PC-3 (cell line): ENCODE results near the gene NXPE2. TPM values are rescaled to one million over a fixed set of nuclear protein-coding genes. Genes with fewer than 3 reads are reported as not detected.

Source experiments
- ATAC-seq: fragments of 200-7000 bp; cut with Tn5 transposase; 2 replicates; pipeline ENCODE4 v1.9.1; 2020; ENCODE audit warnings: mild to moderate bottlenecking, moderate library complexity
- BruUV-seq: library from RNA; stranded (reverse); fragments of 400-500 nt; replicated peaks from 2 replicates; lab custom pipeline; 2021; lab: Mats Ljungman, UMichigan
- CTCF ChIA-PET: fragments of 300-600 bp; sonication (Branson Sonifier 250); formaldehyde crosslinking; loops from one replicate; lab custom pipeline; 2022; ENCODE audit warnings: antibody characterized with exemption; lab: Charles Lee
- POLR2A ChIA-PET: fragments of 300-600 bp; sonication (Branson Sonifier 250); formaldehyde crosslinking; loops from one replicate; lab custom pipeline; 2022; ENCODE audit warnings: antibody characterized with exemption; ENCODE audit not compliant: unreplicated experiment; lab: Charles Lee
- DNase-seq: peaks from one replicate; pipeline ENCODE4 v3.0.0-alpha.2; 2015
- H2AFZ ChIP-seq: fragments of 300-600 bp; sonication (generic); 2 replicates; pipeline ENCODE4 v1.6.0; 2016; ENCODE audit warnings: antibody characterized with exemption, low read length
- H3F3A ChIP-seq: fragments of 300-600 bp; sonication (generic); one replicate; pipeline ENCODE4 v1.6.0; 2017; ENCODE audit warnings: antibody characterized with exemption, low read length, control low read depth, mild to moderate bottlenecking; ENCODE audit not compliant: unreplicated experiment
- H3K27ac ChIP-seq: fragments of 300-600 bp; sonication (generic); 2 replicates; pipeline ENCODE4 v1.5.1; 2016; ENCODE audit warnings: mild to moderate bottlenecking, low read length
- H3K27me3 ChIP-seq: fragments of 300-600 bp; sonication (generic); 2 replicates; pipeline ENCODE4 v1.6.1; 2016; ENCODE audit warnings: low read length, mixed read lengths
- H3K36me3 ChIP-seq: fragments of 300-600 bp; sonication (generic); 2 replicates; pipeline ENCODE4 v1.6.1; 2016; ENCODE audit warnings: low read depth, mixed run types, low read length, mixed read lengths
- H3K4me1 ChIP-seq: fragments of 300-600 bp; sonication (generic); 2 replicates; pipeline ENCODE4 v1.5.1; 2016; ENCODE audit warnings: low read length; ENCODE audit not compliant: insufficient read depth
- H3K4me2 ChIP-seq: fragments of 300-600 bp; sonication (generic); 2 replicates; pipeline ENCODE4 v1.6.0; 2016; ENCODE audit warnings: low read length
- H3K4me3 ChIP-seq: fragments of 300-600 bp; sonication (generic); 2 replicates; pipeline ENCODE4 v1.5.1; 2016; ENCODE audit warnings: mild to moderate bottlenecking, low read length, mixed read lengths
- H3K79me2 ChIP-seq: fragments of 300-600 bp; sonication (generic); 2 replicates; pipeline ENCODE4 v1.6.1; 2017; ENCODE audit warnings: low read length, mixed read lengths
- H3K9ac ChIP-seq: fragments of 300-600 bp; sonication (generic); 2 replicates; pipeline ENCODE4 v1.6.0; 2016; ENCODE audit warnings: mild to moderate bottlenecking, low read length
- H3K9me2 ChIP-seq: fragments of 300-600 bp; sonication (generic); replicated peaks from 2 replicates; pipeline ENCODE4 v1.6.1; 2016; ENCODE audit warnings: mixed run types, low read length, mixed read lengths
- H3K9me3 ChIP-seq: fragments of 300-600 bp; sonication (generic); 2 replicates; pipeline ENCODE4 v1.6.1; 2016; ENCODE audit warnings: low read length, mixed read lengths
- H4K20me1 ChIP-seq: fragments of 300-600 bp; sonication (generic); 2 replicates; pipeline ENCODE4 v1.6.1; 2016; ENCODE audit warnings: low read length, mixed read lengths
- EZH2 ChIP-seq: fragments of 300-600 bp; sonication (generic); IDR thresholded peaks from one replicate; pipeline ENCODE4 v1.6.1; 2017; ENCODE audit warnings: antibody characterized with exemption, mild to moderate bottlenecking, low read length; ENCODE audit not compliant: unreplicated experiment
- EZH2phosphoT487 ChIP-seq: fragments of 300-600 bp; sonication (generic); IDR thresholded peaks from 2 replicates; pipeline ENCODE4 v1.6.1; 2018; ENCODE audit warnings: mild to moderate bottlenecking, antibody characterized with exemption, low read length, borderline replicate concordance
- intact Hi-C: fragments of 100-400 bp; cut with micrococcal nuclease; formaldehyde crosslinking; loops from 2 replicates; pipeline ENCODE4 v1.9.0; 2023
- total RNA-seq: library from RNA; depleted of rRNA; stranded (reverse); fragments of >200 nt; gene quantifications from 2 replicates; pipeline ENCODE4 v1.2.3, GENCODE V29; 2014; rRNA removed
- TF ChIP-seq, protein P1 (sequence below): fragments of 300-600 bp; sonication (generic); conservative IDR thresholded peaks from 2 replicates; pipeline ENCODE4 v1.5.1; 2017; ENCODE audit warnings: antibody characterized with exemption, low read depth, mild to moderate bottlenecking, low read length

NXPE2 gene
- total RNA-seq, 1 experiment from 2014 or later: not detected

DNA sequence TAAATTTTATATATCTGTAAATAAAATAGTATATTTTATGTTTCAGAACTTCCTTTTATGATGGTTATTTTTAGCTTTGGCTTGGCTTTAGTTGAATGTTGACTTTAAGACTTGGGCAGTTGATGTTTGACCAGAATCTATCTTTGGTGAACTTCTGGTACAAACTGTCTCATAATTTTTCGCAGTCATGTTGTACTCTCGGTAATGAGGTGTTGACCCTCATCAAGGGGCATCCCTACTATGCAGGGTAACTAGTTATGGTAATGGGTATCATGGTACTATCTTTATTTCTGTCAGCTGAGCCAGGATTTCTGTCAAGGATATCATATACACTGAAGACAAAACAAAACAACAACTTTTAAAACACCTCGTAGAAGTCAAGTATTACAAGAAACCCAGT is 67.7 kb downstream of the NXPE2 start:
- BruUV-seq: no TSS peak

More for the DNA sequence above, 67.7 kb downstream of the NXPE2 start:
- H3K9ac ChIP-seq: no peak overlapping the region
- H3K9me3 ChIP-seq: 0 out of 2 replicates have a peak, but pooled peaks cover 3% of the 10 kb centered on the region
- H3K4me2 ChIP-seq: no peak overlapping the region
- H3K79me2 ChIP-seq: no peaks in the 10 kb centered on the region
- DNase-seq (no peak), ATAC-seq (no peak)
- no peak overlapping the region for H3K27ac ChIP-seq
- no peak overlapping the region for H3K4me3 ChIP-seq
- H3K9me2 ChIP-seq: no peaks in the 10 kb centered on the region
- H2AFZ ChIP-seq: no peak overlapping the region
- CTCF ChIA-PET: no interaction called here
- POLR2A ChIA-PET: no interaction called here
- intact Hi-C loops: no loop called here
- no peaks in the 10 kb centered on the region for H4K20me1 ChIP-seq
- H3F3A ChIP-seq: no peaks in the 10 kb centered on the region
- TF ChIP-seq EZH2phosphoT487 (no peak), EZH2 (no peak)
- TF ChIP-seq, protein P1, sequence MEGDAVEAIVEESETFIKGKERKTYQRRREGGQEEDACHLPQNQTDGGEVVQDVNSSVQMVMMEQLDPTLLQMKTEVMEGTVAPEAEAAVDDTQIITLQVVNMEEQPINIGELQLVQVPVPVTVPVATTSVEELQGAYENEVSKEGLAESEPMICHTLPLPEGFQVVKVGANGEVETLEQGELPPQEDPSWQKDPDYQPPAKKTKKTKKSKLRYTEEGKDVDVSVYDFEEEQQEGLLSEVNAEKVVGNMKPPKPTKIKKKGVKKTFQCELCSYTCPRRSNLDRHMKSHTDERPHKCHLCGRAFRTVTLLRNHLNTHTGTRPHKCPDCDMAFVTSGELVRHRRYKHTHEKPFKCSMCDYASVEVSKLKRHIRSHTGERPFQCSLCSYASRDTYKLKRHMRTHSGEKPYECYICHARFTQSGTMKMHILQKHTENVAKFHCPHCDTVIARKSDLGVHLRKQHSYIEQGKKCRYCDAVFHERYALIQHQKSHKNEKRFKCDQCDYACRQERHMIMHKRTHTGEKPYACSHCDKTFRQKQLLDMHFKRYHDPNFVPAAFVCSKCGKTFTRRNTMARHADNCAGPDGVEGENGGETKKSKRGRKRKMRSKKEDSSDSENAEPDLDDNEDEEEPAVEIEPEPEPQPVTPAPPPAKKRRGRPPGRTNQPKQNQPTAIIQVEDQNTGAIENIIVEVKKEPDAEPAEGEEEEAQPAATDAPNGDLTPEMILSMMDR: no peak
- no peaks in the 10 kb centered on the region for H3K36me3 ChIP-seq
- H3K27me3 ChIP-seq: no peaks in the 10 kb centered on the region
- H3K4me1 ChIP-seq: no peaks in the 10 kb centered on the region

Other genes with a start within 250 kb of the NXPE2 start
- gene REXO2, start 239.1 kb upstream of the NXPE2 start, total RNA-seq: 145 and 181 TPM in 2 replicates
- gene NXPE1, start 118.6 kb upstream of the NXPE2 start, total RNA-seq: not detected in 2 replicates
- gene NXPE4, start 82.7 kb upstream of the NXPE2 start, total RNA-seq: not detected in 2 replicates